GM12878 (cell line): ENCODE data around the gene IGHMBP2. TPM values are rescaled to one million over a fixed set of nuclear protein-coding genes. Genes with fewer than 3 reads are reported as not detected.

Source experiments
- ATAC-seq: fragments of 200-7000 bp; cut with Tn5 transposase; 3 replicates; pipeline ENCODE4 v1.9.1; 2020; ENCODE audit warnings: mild to moderate bottlenecking, moderate library complexity
- BruUV-seq: library from RNA; stranded (reverse); fragments of 400-500 nt; replicated peaks from 2 replicates; lab custom pipeline; 2021; lab: Mats Ljungman, UMichigan
- CTCF ChIA-PET: fragments of 300-600 bp; sonication (Branson Sonifier 250); formaldehyde crosslinking; extraction: SDS; loops from one replicate; lab custom pipeline; 2021; ENCODE audit warnings: inconsistent platforms; lab: Yijun Ruan, JAX
- POLR2A ChIA-PET: fragments of 350-600 bp; formaldehyde crosslinking; extraction: SDS; loops from one replicate; lab custom pipeline; 2021; ENCODE audit warnings: inconsistent platforms; lab: Charles Lee
- RAD21 ChIA-PET: fragments of 300-600 bp; sonication (Branson Sonifier 250); formaldehyde crosslinking; loops from one replicate; lab custom pipeline; 2023; ENCODE audit warnings: antibody characterized with exemption; ENCODE audit not compliant: unreplicated experiment; lab: Charles Lee
- SMC1A ChIA-PET: fragments of 300-600 bp; sonication (Branson Sonifier 250); formaldehyde crosslinking; loops from one replicate; lab custom pipeline; 2023; ENCODE audit not compliant: unreplicated experiment, uncharacterized antibody; lab: Charles Lee
- DNase-seq: peaks from one replicate; pipeline ENCODE4 v3.0.0-alpha.2; 2011; ENCODE audit warnings: low read depth, low spot score
- FAIRE-seq: peaks from 3 replicates; lab custom pipeline; 2011; peaks lifted over from hg19 to GRCh38; lab: Jason Lieb, UNC
- H2AFZ ChIP-seq: 2 replicates; pipeline ENCODE4 v1.6.0; 2011; ENCODE audit warnings: low read depth, low read length, control low read depth; ENCODE audit not compliant: control insufficient read depth
- H3K27ac ChIP-seq: 2 replicates; pipeline ENCODE4 v1.5.1; 2011; ENCODE audit warnings: control low read depth; ENCODE audit not compliant: control insufficient read depth, insufficient read depth
- H3K27me3 ChIP-seq, 2 experiments: replicated peaks in 1 of 2; 2 replicates each; pipeline versions ENCODE4 v1.6.0 to v1.6.1; 2011; ENCODE audit warnings: low read length in 1 of 2; ENCODE audit not compliant: control insufficient read depth in 2 of 2, insufficient read depth in 2 of 2
- H3K36me3 ChIP-seq, 2 experiments: 2 replicates each; pipeline ENCODE4 v1.5.1; 2011; ENCODE audit warnings: low read length in 1 of 2; ENCODE audit not compliant: control insufficient read depth in 2 of 2, insufficient read depth in 2 of 2
- H3K4me1 ChIP-seq: 2 replicates; pipeline ENCODE4 v1.6.1; 2011; ENCODE audit warnings: mild to moderate bottlenecking, low read length, moderate library complexity, mixed read lengths; ENCODE audit not compliant: control insufficient read depth, insufficient read depth
- H3K4me2 ChIP-seq: 2 replicates; pipeline ENCODE4 v1.6.0; 2011; ENCODE audit warnings: control low read depth; ENCODE audit not compliant: control insufficient read depth, insufficient read depth
- H3K4me3 ChIP-seq: fragments of 200-600 bp; sonication (generic); 2 replicates; pipeline ENCODE4 v1.5.1; 2016
- H3K79me2 ChIP-seq: 2 replicates; pipeline ENCODE4 v1.6.0; 2011; ENCODE audit warnings: low read length; ENCODE audit not compliant: control insufficient read depth, insufficient read depth
- H3K9ac ChIP-seq: 2 replicates; pipeline ENCODE4 v1.8.0; 2011; ENCODE audit warnings: low read length, control low read depth, mixed read lengths; ENCODE audit not compliant: control insufficient read depth, insufficient read depth
- H3K9me3 ChIP-seq: replicated peaks from 3 replicates; pipeline ENCODE4 v1.5.1; 2011; ENCODE audit warnings: mild to moderate bottlenecking, low read length; ENCODE audit not compliant: control insufficient read depth, insufficient read depth
- H4K20me1 ChIP-seq: 2 replicates; pipeline ENCODE4 v1.6.0; 2011; ENCODE audit not compliant: control insufficient read depth, insufficient read depth
- ATF7 ChIP-seq: fragments of 450-650 bp; IDR thresholded peaks from 2 replicates; pipeline ENCODE4 v1.6.1; 2016; ENCODE audit warnings: low read depth, mild to moderate bottlenecking
- BHLHE40 ChIP-seq, 2 experiments: fragments of 450-650 bp in 1 of 2; IDR thresholded peaks; 2 replicates each; pipeline ENCODE4 v1.6.1; 2011 to 2017; ENCODE audit warnings: low read depth in 2 of 2, borderline replicate concordance in 1 of 2, improper control_type of control experiment in 1 of 2, low read length in 1 of 2, mild to moderate bottlenecking in 1 of 2
- CBFB ChIP-seq: IDR thresholded peaks from 2 replicates; pipeline ENCODE4 v1.6.1; 2016; ENCODE audit warnings: antibody characterized with exemption, low read depth
- EGR1 ChIP-seq, 2 experiments: IDR thresholded peaks; 1 replicate in 1 of 2; 2 replicates in 1 of 2; pipeline ENCODE4 v1.6.1; 2011 to 2012; ENCODE audit warnings: low read depth in 2 of 2, low read length in 2 of 2, borderline replicate concordance in 1 of 2, mild to moderate bottlenecking in 1 of 2, moderate library complexity in 1 of 2
- HCFC1 ChIP-seq: fragments of 150-350 bp; IDR thresholded peaks from 2 replicates; pipeline ENCODE4 v1.6.1; 2014; ENCODE audit warnings: low read length
- JUND ChIP-seq: IDR thresholded peaks from 2 replicates; pipeline ENCODE4 v1.6.1; 2012; ENCODE audit warnings: low read depth, mild to moderate bottlenecking, low read length, improper control_type of control experiment, moderate library complexity
- LARP7 ChIP-seq: fragments of 450-650 bp; IDR thresholded peaks from 2 replicates; pipeline ENCODE4 v1.6.1; 2017; ENCODE audit warnings: mild to moderate bottlenecking
- MYB ChIP-seq: fragments of 150-350 bp; IDR thresholded peaks from 2 replicates; pipeline ENCODE4 v1.6.1; 2014; ENCODE audit warnings: mild to moderate bottlenecking, low read depth, low read length, borderline replicate concordance
- MYC ChIP-seq: IDR thresholded peaks from 2 replicates; pipeline ENCODE4 v1.6.1; 2011; ENCODE audit warnings: mild to moderate bottlenecking, low read length, moderate library complexity, inconsistent platforms; ENCODE audit not compliant: insufficient read depth, insufficient replicate concordance, insufficient read length, severe bottlenecking
- NFXL1 ChIP-seq: fragments of 450-650 bp; IDR thresholded peaks from 2 replicates; pipeline ENCODE4 v1.6.1; 2017; ENCODE audit warnings: antibody characterized with exemption, mild to moderate bottlenecking, borderline replicate concordance
- PBX3 ChIP-seq: IDR thresholded peaks from 2 replicates; pipeline ENCODE4 v1.6.1; 2011; ENCODE audit warnings: mild to moderate bottlenecking, low read depth, low read length, moderate library complexity; ENCODE audit not compliant: insufficient replicate concordance
- PML ChIP-seq: IDR thresholded peaks from 2 replicates; pipeline ENCODE4 v1.6.1; 2012; ENCODE audit warnings: low read length, inconsistent platforms
- SMARCA5 ChIP-seq: fragments of 450-650 bp; IDR thresholded peaks from 2 replicates; pipeline ENCODE4 v1.6.1; 2017; ENCODE audit warnings: mild to moderate bottlenecking
- SREBF2 ChIP-seq: IDR thresholded peaks from 2 replicates; pipeline ENCODE4 v1.6.1; 2012; ENCODE audit warnings: mild to moderate bottlenecking, low read length
- SRF ChIP-seq, 2 experiments: IDR thresholded peaks; 2 replicates each; pipeline ENCODE4 v1.6.1; 2011; ENCODE audit warnings: low read depth in 2 of 2, low read length in 2 of 2, mild to moderate bottlenecking in 1 of 2, moderate library complexity in 1 of 2
- STAT3 ChIP-seq: IDR thresholded peaks from 2 replicates; pipeline ENCODE4 v1.6.1; 2011; ENCODE audit warnings: low read depth, low read length, improper control_type of control experiment
- USF2 ChIP-seq: IDR thresholded peaks from 2 replicates; pipeline ENCODE4 v1.6.1; 2011; ENCODE audit warnings: low read depth, low read length, improper control_type of control experiment, borderline replicate concordance
- ZNF217 ChIP-seq: fragments of 450-650 bp; IDR thresholded peaks from 2 replicates; pipeline ENCODE4 v1.6.1; 2017; ENCODE audit warnings: antibody characterized with exemption, mild to moderate bottlenecking
- WGBS: methylation state at CpG from one replicate; pipeline ENCODE4 v1.1.6; 2016; ENCODE audit warnings: low lambda C conversion rate; ENCODE audit not compliant: insufficient replicate concordance, insufficient coverage; ENCODE audit errors: missing lambda C conversion rate; 5-methylcytosine and 5-hydroxymethylcytosine counted together
- in situ Hi-C: fragments of 300-500 bp; cut with MboI; formaldehyde crosslinking; loops from 9 replicates; pipeline ENCODE4 v1.14.3; 2018; ENCODE audit warnings: mixed read lengths
- intact Hi-C: fragments of 100-400 bp; cut with micrococcal nuclease; formaldehyde crosslinking; loops from one replicate; pipeline ENCODE4 v1.14.2; 2022; ENCODE audit not compliant: unreplicated experiment
- polyA plus RNA-seq, 11 experiments: library from polyadenylated mRNA; depleted of rRNA in 4 of 11; unstranded in 6 of 11; stranded (reverse) in 5 of 11; fragments of >200 nt; fragmentation: Nextera tagmentation in 4 of 11; fragmentation: Illumina TruSeq in 1 of 11; extraction: Ambion mirVana in 4 of 11; extraction: Trizol in 1 of 11; gene quantifications; 1 replicate in 1 of 11; 2 replicates in 10 of 11; pipeline versions ENCODE4 v1.2.1 to v1.2.3, GENCODE V29; 2011 to 2016; ENCODE audit warnings: inconsistent platforms in 2 of 11, missing spikeins in 2 of 11, low read depth in 1 of 11
- total RNA-seq, 4 experiments: library from RNA; depleted of rRNA in 3 of 4; stranded (reverse); fragments of >200 nt in 3 of 4; fragmentation: Illumina TruSeq in 1 of 4; extraction: Trizol in 1 of 4; gene quantifications; 2 replicates each; pipeline versions ENCODE4 v1.2.1 to v1.2.3, GENCODE V29; 2013 to 2021
- TF ChIP-seq, protein P1 (sequence below): IDR thresholded peaks from 2 replicates; pipeline ENCODE4 v1.6.1; 2012; ENCODE audit warnings: low read depth, low read length, improper control_type of control experiment

IGHMBP2 gene
- total and polyA plus RNA-seq, 10 of the 15 experiments (the other 5 are each of a cell fraction or from before 2014, with no cell fraction given): 1.4 to 20.1 (median 11.2) TPM

- ChIA-PET POLR2A (no interaction called here), RAD21 (no interaction called here), CTCF (no interaction called here), SMC1A (no interaction called here)
- intact Hi-C loops: no loop called here
- Histone ChIP-seq H4K20me1 (no peaks in the 10 kb centered on the region), H3K79me2 (no peaks in the 10 kb centered on the region), H3K4me3 (no peak overlapping the region), H2AFZ (no peak overlapping the region), H3K27ac (no peak overlapping the region), H3K4me1 (no peaks in the 10 kb centered on the region), H3K9me3 (no peaks in the 10 kb centered on the region), H3K36me3 (peaks cover 2 to 30% of the 10 kb centered on the region in 2 experiments; a peak in 3 of 4 replicates), H3K27me3 (no peaks in the 10 kb centered on the region), H3K9ac (no peak overlapping the region), H3K4me2 (no peak overlapping the region)
- no TSS peak for BruUV-seq
- TF ChIP-seq PML: no peak
- TF ChIP-seq EGR1 (IDR thresholded peaks at IDR 0.05; ENCODE audit: borderline replicate concordance in 1 of 2, low read depth in 2 of 2, low read length in 2 of 2): no peak
- no peak for TF ChIP-seq STAT3
- TF ChIP-seq, protein P1, sequence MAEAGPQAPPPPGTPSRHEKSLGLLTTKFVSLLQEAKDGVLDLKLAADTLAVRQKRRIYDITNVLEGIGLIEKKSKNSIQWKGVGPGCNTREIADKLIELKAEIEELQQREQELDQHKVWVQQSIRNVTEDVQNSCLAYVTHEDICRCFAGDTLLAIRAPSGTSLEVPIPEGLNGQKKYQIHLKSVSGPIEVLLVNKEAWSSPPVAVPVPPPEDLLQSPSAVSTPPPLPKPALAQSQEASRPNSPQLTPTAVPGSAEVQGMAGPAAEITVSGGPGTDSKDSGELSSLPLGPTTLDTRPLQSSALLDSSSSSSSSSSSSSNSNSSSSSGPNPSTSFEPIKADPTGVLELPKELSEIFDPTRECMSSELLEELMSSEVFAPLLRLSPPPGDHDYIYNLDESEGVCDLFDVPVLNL: no peak
- TF ChIP-seq ATF7: no peak
- TF ChIP-seq MYC: no peak
- no peak for TF ChIP-seq SRF (IDR thresholded peaks at IDR 0.05; ENCODE audit: low read depth in 2 of 2, low read length in 2 of 2)
- no peak for TF ChIP-seq SREBF2
- TF ChIP-seq HCFC1: no peak
- no peak for TF ChIP-seq NFXL1
- no peak for TF ChIP-seq MYB
- no peak for TF ChIP-seq SMARCA5
- no peak for TF ChIP-seq PBX3
- no peak for TF ChIP-seq BHLHE40 (IDR thresholded peaks at IDR 0.05; ENCODE audit: borderline replicate concordance in 1 of 2, low read depth in 2 of 2, low read length in 1 of 2)
- TF ChIP-seq CBFB: no peak
- TF ChIP-seq LARP7: no peak
- no peak for TF ChIP-seq JUND
- no peak for TF ChIP-seq USF2
- TF ChIP-seq ZNF217: no peak
- DNase-seq (no peak), ATAC-seq (no peak), FAIRE-seq (no peak)
- in situ Hi-C loops: no loop called here
- WGBS: 93% methylated on average over 29 of the region's 29 CpGs
Observed at GRCh38 chr11:68935516-68936357, 32.0 kb downstream of the IGHMBP2 start.
